CD14-positive monocyte (primary cell): ENCODE results near the gene SLC22A7. TPM values are rescaled to one million over a fixed set of nuclear protein-coding genes. Genes with fewer than 3 reads are reported as not detected.

ENCODE experiments used
- DNase-seq, 3 donors: peaks; one replicate each; pipeline ENCODE4 v3.0.0-alpha.2; 2011 to 2022
- H2AFZ ChIP-seq: 2 replicates; pipeline ENCODE4 v1.6.0; 2012; ENCODE audit warnings: mild to moderate bottlenecking, low read depth, low read length, inconsistent platforms; ENCODE audit not compliant: insufficient read depth, poor library complexity, severe bottlenecking
- H3K27ac ChIP-seq, 2 donors: 1 replicate in 1 of 2; 2 replicates in 1 of 2; pipeline ENCODE4 v1.5.1; 2012 to 2013; ENCODE audit warnings: low read length in 2 of 2, control low read depth in 1 of 2, inconsistent platforms in 1 of 2, low read depth in 1 of 2, mild to moderate bottlenecking in 1 of 2
- H3K27me3 ChIP-seq, 2 donors: one replicate each; pipeline versions ENCODE4 v1.6.0 to v1.6.1; 2011 to 2013; ENCODE audit warnings: low read length in 2 of 2; ENCODE audit not compliant: control insufficient read depth in 2 of 2, insufficient read depth in 2 of 2
- H3K36me3 ChIP-seq, 2 donors: replicated peaks in 1 of 2; 1 replicate in 1 of 2; 2 replicates in 1 of 2; pipeline versions ENCODE4 v1.5.1 to v1.6.1; 2012 to 2013; ENCODE audit warnings: low read length in 2 of 2, control low read depth in 1 of 2, inconsistent platforms in 1 of 2, mild to moderate bottlenecking in 1 of 2; ENCODE audit not compliant: insufficient read depth in 2 of 2, control insufficient read depth in 1 of 2
- H3K4me1 ChIP-seq, 2 donors: 1 replicate in 1 of 2; 2 replicates in 1 of 2; pipeline versions ENCODE4 v1.5.1 to v1.6.1; 2012 to 2013; ENCODE audit warnings: low read length in 2 of 2, control low read depth in 1 of 2, inconsistent platforms in 1 of 2, mild to moderate bottlenecking in 1 of 2, moderate library complexity in 1 of 2; ENCODE audit not compliant: insufficient read depth in 2 of 2, control insufficient read depth in 1 of 2
- H3K4me2 ChIP-seq: replicated peaks from 2 replicates; pipeline ENCODE3; 2012; ENCODE audit warnings: low read length, moderate library complexity, mild to moderate bottlenecking; ENCODE audit not compliant: poor library complexity, severe bottlenecking; ENCODE audit errors: extremely low read depth
- H3K4me3 ChIP-seq, 3 experiments: fragments of 200-600 bp in 1 of 3; sonication (generic) in 1 of 3; replicated peaks in 1 of 3; 1 replicate in 2 of 3; 2 replicates in 1 of 3; pipeline ENCODE4 v1.5.1; 2011 to 2013; ENCODE audit warnings: low read length in 3 of 3, mild to moderate bottlenecking in 3 of 3, control low read depth in 2 of 3, low read depth in 2 of 3, inconsistent platforms in 1 of 3, moderate library complexity in 1 of 3
- H3K79me2 ChIP-seq: 2 replicates; pipeline ENCODE4 v1.6.0; 2012; ENCODE audit warnings: mild to moderate bottlenecking, control low read depth, inconsistent platforms, low read length, moderate library complexity; ENCODE audit not compliant: insufficient read depth
- H3K9ac ChIP-seq: 2 replicates; pipeline ENCODE4 v1.6.0; 2017; ENCODE audit warnings: low read length, mild to moderate bottlenecking; ENCODE audit not compliant: insufficient read depth, poor library complexity, severe bottlenecking
- H3K9me3 ChIP-seq, 2 donors: replicated peaks in 1 of 2; 1 replicate in 1 of 2; 2 replicates in 1 of 2; pipeline versions ENCODE4 v1.5.1 to v1.6.1; 2012 to 2013; ENCODE audit warnings: low read length in 2 of 2, control low read depth in 1 of 2; ENCODE audit not compliant: control insufficient read depth in 1 of 2, insufficient read depth in 1 of 2
- H4K20me1 ChIP-seq: 2 replicates; pipeline ENCODE4 v1.6.0; 2012; ENCODE audit warnings: mild to moderate bottlenecking, low read length, control low read depth, moderate library complexity; ENCODE audit not compliant: insufficient read depth
- H3K27ac Mint-ChIP-seq, 7 donors: one replicate each; pipeline ENCODE4 v1.8.0; 2020; ENCODE audit warnings: mild to moderate bottlenecking in 7 of 7, mixed read lengths in 7 of 7, moderate library complexity in 6 of 7, inconsistent platforms in 2 of 7
- H3K27me3 Mint-ChIP-seq, 3 donors: one replicate each; pipeline ENCODE4 v1.8.0; 2021 to 2022; ENCODE audit warnings: low read depth in 3 of 3, mild to moderate bottlenecking in 3 of 3, mixed read lengths in 3 of 3, moderate library complexity in 3 of 3, inconsistent platforms in 1 of 3
- H3K36me3 Mint-ChIP-seq, 2 donors: one replicate each; pipeline ENCODE4 v1.8.0; 2020; ENCODE audit warnings: mixed read lengths in 2 of 2, inconsistent platforms in 1 of 2, mild to moderate bottlenecking in 1 of 2
- H3K4me1 Mint-ChIP-seq: one replicate; pipeline ENCODE4 v1.8.0; 2020; ENCODE audit warnings: mild to moderate bottlenecking, mixed read lengths
- H3K4me3 Mint-ChIP-seq, 2 donors: one replicate each; pipeline ENCODE4 v1.8.0; 2020; ENCODE audit warnings: mild to moderate bottlenecking in 2 of 2, mixed read lengths in 2 of 2, moderate library complexity in 1 of 2
- H3K9me3 Mint-ChIP-seq, 7 donors: one replicate each; pipeline ENCODE4 v1.8.0; 2020 to 2022; ENCODE audit warnings: mixed read lengths in 7 of 7, mild to moderate bottlenecking in 6 of 7, moderate library complexity in 6 of 7, inconsistent platforms in 2 of 7
- CTCF ChIP-seq: fragments of 200-600 bp; IDR thresholded peaks from one replicate; pipeline ENCODE4 v1.8.0; 2022; ENCODE audit warnings: antibody characterized with exemption, mild to moderate bottlenecking
- WGBS: methylation state at CpG from one replicate; pipeline ENCODE4 v1.1.5; 2013; ENCODE audit warnings: missing lambda C conversion rate; ENCODE audit not compliant: insufficient coverage; 5-methylcytosine and 5-hydroxymethylcytosine counted together
- intact Hi-C, 2 donors: fragments of 100-400 bp; cut with micrococcal nuclease; formaldehyde crosslinking; loops; one replicate each; pipeline versions ENCODE4 v1.15.0 to v1.15.1; 2023
- polyA plus RNA-seq, 3 donors: library from polyadenylated mRNA; depleted of rRNA in 1 of 3; unstranded in 2 of 3; stranded (reverse) in 1 of 3; fragments of 300-500 nt in 2 of 3; fragments of >200 nt in 1 of 3; fragmentation: Illumina TruSeq in 2 of 3; gene quantifications; 1 replicate in 2 of 3; 2 replicates in 1 of 3; pipeline ENCODE4 v1.2.3, GENCODE V29; 2012 to 2021

The SLC22A7 gene
- polyA plus RNA-seq, 3 donors, result not detected

DNA sequence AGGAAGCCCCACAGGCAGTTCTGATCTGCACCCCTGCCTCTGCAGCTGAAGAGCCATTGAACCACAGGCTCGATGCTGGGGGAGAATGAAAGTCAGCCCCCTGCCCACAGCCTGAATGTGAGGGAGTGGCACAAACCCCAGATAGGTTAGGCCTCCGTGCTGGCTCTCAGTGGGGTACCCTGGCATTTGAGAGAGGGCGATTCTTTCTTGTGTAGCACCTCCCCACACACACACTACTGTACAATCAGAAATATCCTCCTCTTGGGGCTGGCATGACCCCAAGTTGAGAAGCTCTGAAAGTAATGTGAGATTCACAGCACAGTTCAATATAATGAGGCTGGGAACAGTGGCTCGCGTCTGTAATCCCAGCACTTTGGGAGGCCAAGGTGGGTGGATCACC is 36.9 kb upstream of the SLC22A7 start:
- H3K4me1 Mint-ChIP-seq, result peaks cover 4% of the 10 kb centered on the region
- no peaks in the 10 kb centered on the region for H3K9me3 ChIP-seq
- H2AFZ ChIP-seq, result no peak overlapping the region
- no peak for TF ChIP-seq CTCF
- H4K20me1 ChIP-seq, result no peaks in the 10 kb centered on the region
- no peak for DNase-seq
- H3K79me2 ChIP-seq, result no peaks in the 10 kb centered on the region
- no peak overlapping the region for H3K27ac ChIP-seq
- H3K4me3 Mint-ChIP-seq, result no peak overlapping the region
- no peak overlapping the region for H3K27ac Mint-ChIP-seq
- no peaks in the 10 kb centered on the region for H3K4me1 ChIP-seq
- no peak overlapping the region for H3K9ac ChIP-seq
- WGBS, result 100% methylated on average over 1 of the region's 5 CpGs
- H3K9me3 Mint-ChIP-seq, result no peaks in the 10 kb centered on the region
- no peak overlapping the region for H3K4me2 ChIP-seq
- no peaks in the 10 kb centered on the region for H3K36me3 ChIP-seq
- intact Hi-C loops, result loop anchor here (5.0 to 10.0 kb wide), 4 partner anchors 76 to 246 kb away; no protein-coding TSS in a partner anchor
- no peak overlapping the region for H3K4me3 ChIP-seq
- no peaks in the 10 kb centered on the region for H3K36me3 Mint-ChIP-seq
- H3K27me3 Mint-ChIP-seq, result peaks cover 6 to 22% (median 12%) of the 10 kb centered on the region in 3 donors
- no peaks in the 10 kb centered on the region for H3K27me3 ChIP-seq

DNA sequence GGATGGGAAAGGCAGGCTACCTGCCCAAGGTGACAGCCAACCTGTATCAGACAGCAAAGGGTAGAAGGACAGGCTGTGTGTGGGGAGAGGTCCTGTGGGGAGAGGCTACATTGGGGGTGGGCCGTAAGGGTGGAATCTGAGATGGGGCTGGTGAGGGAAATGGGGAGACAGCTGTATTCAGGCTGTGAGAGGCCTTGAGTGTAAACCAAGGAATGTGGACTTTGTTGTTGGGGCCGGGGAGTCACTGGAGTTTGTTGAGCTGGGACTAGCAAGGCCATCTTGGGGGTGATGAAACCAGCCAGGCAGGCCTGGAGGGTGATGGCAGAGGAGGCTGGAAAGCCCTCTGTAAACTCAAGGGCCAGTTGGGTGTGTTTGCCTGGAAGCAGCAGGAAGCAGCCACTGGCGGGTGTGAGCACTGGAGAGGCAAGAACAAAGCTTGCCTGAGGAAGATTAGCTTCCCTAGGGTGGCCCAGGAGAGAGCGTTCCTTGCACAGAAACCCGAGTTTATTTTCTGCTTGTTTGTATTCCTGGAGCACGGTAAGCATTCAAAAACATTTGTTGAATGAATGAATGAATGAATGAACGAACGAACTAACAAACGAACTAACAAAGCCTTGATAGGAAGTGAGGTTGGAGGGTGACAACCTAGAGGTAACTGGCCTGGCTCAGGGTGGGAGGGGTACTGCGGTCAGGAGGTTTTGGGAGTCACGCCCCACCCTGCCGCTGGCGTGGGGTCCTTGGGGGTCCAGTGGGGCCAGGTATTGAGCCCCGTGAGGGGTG is 35.9 kb upstream of the SLC22A7 start:
- Histone ChIP-seq H3K27ac (no peak overlapping the region), H3K9ac (no peak overlapping the region), H3K36me3 (no peaks in the 10 kb centered on the region), H3K9me3 (no peaks in the 10 kb centered on the region), H4K20me1 (no peaks in the 10 kb centered on the region), H3K4me2 (no peak overlapping the region), H3K4me3 (no peak overlapping the region), H3K4me1 (no peaks in the 10 kb centered on the region), H3K27me3 (no peaks in the 10 kb centered on the region), H3K79me2 (no peaks in the 10 kb centered on the region), H2AFZ (no peak overlapping the region)
- no peaks in the 10 kb centered on the region for H3K36me3 Mint-ChIP-seq
- H3K27me3 Mint-ChIP-seq, result peaks cover 5 to 21% (median 12%) of the 10 kb centered on the region in 3 donors
- peak overlapping the region in 1 of 7 donors; percentile 26 for H3K27ac Mint-ChIP-seq
- intact Hi-C loops, result loop anchor here (2.0 to 10.0 kb wide), 5 partner anchors 75 to 245 kb away; no protein-coding TSS in a partner anchor
- H3K9me3 Mint-ChIP-seq, result no peaks in the 10 kb centered on the region
- TF ChIP-seq CTCF, result no peak
- H3K4me3 Mint-ChIP-seq, result no peak overlapping the region
- peaks cover 4% of the 10 kb centered on the region for H3K4me1 Mint-ChIP-seq
- WGBS, result 89% methylated on average over 14 of the region's 14 CpGs
- DNase-seq, result no peak
